Measurements from ENCODE around the gene DCLK3.

DCLK3 gene

GRCh38 chr3:36764704-36765038 lies 318 bp upstream of the DCLK3 start:
- TF ChIP-seq SPI1 (IDR thresholded peaks at IDR 0.05; ENCODE audit: borderline replicate concordance, low read depth) (no peak), REST (IDR thresholded peaks at IDR 0.05; ENCODE audit: insufficient replicate concordance, low read depth) (no peak), GABPA (IDR thresholded peaks at IDR 0.05; ENCODE audit: low read depth) (no peak), CTCF (IDR thresholded peaks at IDR 0.05; ENCODE audit: insufficient read depth, low read length) (no peak), POLR2AphosphoS5 (IDR thresholded peaks at IDR 0.05; ENCODE audit: low read depth) (no peak)
- H3K4me3 ChIP-seq (replicated peaks; ENCODE audit: insufficient read depth, low read length), result no peak overlapping the region
- peaks cover 43% of the 10 kb centered on the region for H3K27me3 ChIP-seq (ENCODE audit: insufficient read depth, poor library complexity, severe bottlenecking)
- no peak overlapping the region for H3K27ac ChIP-seq (replicated peaks)
- DNase-seq (ENCODE audit: low read depth in 1 of 2, low spot score in 1 of 2), result no peak

GRCh38 chr3:36762918-36763849 lies 1.2 kb downstream of the DCLK3 start:
- no peak overlapping the region for H3K27ac ChIP-seq (replicated peaks)
- TF ChIP-seq GABPA (IDR thresholded peaks at IDR 0.05; ENCODE audit: low read depth) (no peak), CTCF (IDR thresholded peaks at IDR 0.05; ENCODE audit: insufficient read depth, low read length) (no peak), REST (IDR thresholded peaks at IDR 0.05; ENCODE audit: insufficient replicate concordance, low read depth) (no peak), POLR2AphosphoS5 (IDR thresholded peaks at IDR 0.05; ENCODE audit: low read depth) (no peak), SPI1 (IDR thresholded peaks at IDR 0.05; ENCODE audit: borderline replicate concordance, low read depth) (no peak)
- no peak for DNase-seq (ENCODE audit: low read depth in 1 of 2, low spot score in 1 of 2)
- H3K4me3 ChIP-seq (replicated peaks; ENCODE audit: insufficient read depth, low read length), result no peak overlapping the region
- H3K27me3 ChIP-seq (ENCODE audit: insufficient read depth, poor library complexity, severe bottlenecking), result peaks cover 43% of the 10 kb centered on the region

- peaks cover 43% of the 10 kb centered on the region for H3K27me3 ChIP-seq (ENCODE audit: insufficient read depth, poor library complexity, severe bottlenecking)
- DNase-seq (ENCODE audit: low read depth in 1 of 2, low spot score in 1 of 2), result no peak
- TF ChIP-seq REST (IDR thresholded peaks at IDR 0.05; ENCODE audit: insufficient replicate concordance, low read depth) (no peak), SPI1 (IDR thresholded peaks at IDR 0.05; ENCODE audit: borderline replicate concordance, low read depth) (no peak), POLR2AphosphoS5 (IDR thresholded peaks at IDR 0.05; ENCODE audit: low read depth) (no peak), GABPA (IDR thresholded peaks at IDR 0.05; ENCODE audit: low read depth) (no peak), CTCF (IDR thresholded peaks at IDR 0.05; ENCODE audit: insufficient read depth, low read length) (no peak)
Observed at GRCh38 chr3:36761779-36762178, 2.6 kb downstream of the DCLK3 start.

More at GRCh38 chr3:36761779-36762178, 2.6 kb downstream of the DCLK3 start:
- Histone ChIP-seq H3K4me3 (replicated peaks; ENCODE audit: insufficient read depth, low read length) (no peak overlapping the region), H3K27ac (replicated peaks) (no peak overlapping the region)
